Mucosa of stomach (tissue), 1 donor: Measurements from ENCODE around the gene GHRHR.

Experiments used
- H3K27me3 ChIP-seq: one replicate; pipeline ENCODE4 v1.7.0; 2013; ENCODE audit warnings: mild to moderate bottlenecking, low read length; ENCODE audit not compliant: control insufficient read depth, insufficient read depth
- H3K36me3 ChIP-seq: one replicate; pipeline ENCODE4 v1.7.0; 2013; ENCODE audit warnings: low read length; ENCODE audit not compliant: control insufficient read depth, insufficient read depth
- H3K4me1 ChIP-seq: one replicate; pipeline ENCODE4 v1.7.0; 2013; ENCODE audit warnings: mild to moderate bottlenecking, low read length; ENCODE audit not compliant: control insufficient read depth, insufficient read depth
- H3K4me3 ChIP-seq: one replicate; pipeline ENCODE4 v1.7.0; 2013; ENCODE audit warnings: low read length
- H3K9ac ChIP-seq: one replicate; pipeline ENCODE4 v1.7.0; 2013; ENCODE audit warnings: mild to moderate bottlenecking, low read length, moderate library complexity
- H3K9me3 ChIP-seq: one replicate; pipeline ENCODE4 v1.7.0; 2013; ENCODE audit warnings: mild to moderate bottlenecking, low read length, moderate library complexity; ENCODE audit not compliant: control insufficient read depth
- donor health status: Pancreatic carcinoma.

GHRHR gene

GRCh38 chr7:30971840-30972563 lies 8.2 kb downstream of the GHRHR start:
- H3K9ac ChIP-seq, result no peak overlapping the region
- no peaks in the 10 kb centered on the region for H3K9me3 ChIP-seq
- H3K4me1 ChIP-seq, result no peaks in the 10 kb centered on the region
- H3K4me3 ChIP-seq, result no peak overlapping the region
- no peaks in the 10 kb centered on the region for H3K36me3 ChIP-seq
- H3K27me3 ChIP-seq, result no peaks in the 10 kb centered on the region

DNA sequence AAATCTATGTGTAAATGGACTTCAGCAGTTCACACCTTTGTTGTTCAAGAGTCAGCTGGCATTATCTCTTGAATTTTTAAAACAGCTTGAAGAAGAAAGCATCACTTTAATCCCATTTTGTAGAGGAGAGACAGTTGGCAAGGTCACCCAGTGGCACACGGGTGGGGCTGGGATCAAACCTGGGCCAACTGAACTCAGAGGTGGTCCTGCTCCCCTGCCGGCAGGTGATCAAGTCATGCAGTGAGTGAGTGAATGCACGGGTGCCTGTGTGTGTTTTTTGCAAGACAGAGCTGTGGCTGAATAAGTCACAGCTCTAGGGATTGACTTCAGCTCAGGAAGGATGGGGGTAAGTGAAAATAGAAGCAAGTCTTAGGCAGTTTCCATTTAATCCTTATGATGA lies 9.5 kb downstream of the GHRHR start:
- no peak overlapping the region for H3K9ac ChIP-seq
- no peaks in the 10 kb centered on the region for H3K27me3 ChIP-seq
- no peaks in the 10 kb centered on the region for H3K36me3 ChIP-seq
- H3K4me3 ChIP-seq, result no peak overlapping the region
- H3K4me1 ChIP-seq, result no peaks in the 10 kb centered on the region
- no peaks in the 10 kb centered on the region for H3K9me3 ChIP-seq

GRCh38 chr7:30973791-30974604 lies 10.2 kb downstream of the GHRHR start:
- H3K4me1 ChIP-seq, result no peaks in the 10 kb centered on the region

GRCh38 chr7:30974605-30975255 lies 11.0 kb downstream of the GHRHR start:
- Histone ChIP-seq H3K27me3 (no peaks in the 10 kb centered on the region), H3K4me3 (no peak overlapping the region), H3K4me1 (no peaks in the 10 kb centered on the region), H3K9ac (no peak overlapping the region), H3K9me3 (no peaks in the 10 kb centered on the region), H3K36me3 (no peaks in the 10 kb centered on the region)

More at GRCh38 chr7:30973791-30974604, 10.2 kb downstream of the GHRHR start:
- H3K9me3 ChIP-seq, result no peaks in the 10 kb centered on the region
- H3K9ac ChIP-seq, result no peak overlapping the region
- no peaks in the 10 kb centered on the region for H3K27me3 ChIP-seq
- no peaks in the 10 kb centered on the region for H3K36me3 ChIP-seq
- no peak overlapping the region for H3K4me3 ChIP-seq

- no peaks in the 10 kb centered on the region for H3K27me3 ChIP-seq
- H3K4me3 ChIP-seq, result no peak overlapping the region
- no peaks in the 10 kb centered on the region for H3K36me3 ChIP-seq
- no peaks in the 10 kb centered on the region for H3K9me3 ChIP-seq
- H3K9ac ChIP-seq, result no peak overlapping the region
- H3K4me1 ChIP-seq, result no peaks in the 10 kb centered on the region
These were observed 11.6 kb downstream of the GHRHR start for GRCh38 chr7:30975256-30975899.

DNA sequence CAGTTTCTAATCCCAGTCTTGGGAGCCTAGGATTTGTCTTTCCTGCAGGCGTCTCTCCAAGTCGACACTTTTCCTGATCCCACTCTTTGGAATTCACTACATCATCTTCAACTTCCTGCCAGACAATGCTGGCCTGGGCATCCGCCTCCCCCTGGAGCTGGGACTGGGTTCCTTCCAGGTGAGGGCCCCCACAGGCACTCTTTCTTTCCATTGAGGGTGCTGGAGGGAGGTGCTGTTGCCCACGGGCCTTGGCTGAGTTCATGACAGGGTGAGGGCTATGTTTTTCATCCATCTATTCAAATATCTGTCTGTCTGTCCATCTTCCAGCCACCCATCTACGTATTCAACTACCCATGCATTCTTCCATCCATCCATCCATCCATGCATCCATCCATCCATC lies 12.6 kb downstream of the GHRHR start:
- Histone ChIP-seq H3K9ac (no peak overlapping the region), H3K4me1 (no peaks in the 10 kb centered on the region), H3K4me3 (no peak overlapping the region), H3K9me3 (no peaks in the 10 kb centered on the region), H3K36me3 (no peaks in the 10 kb centered on the region), H3K27me3 (no peaks in the 10 kb centered on the region)

DNA sequence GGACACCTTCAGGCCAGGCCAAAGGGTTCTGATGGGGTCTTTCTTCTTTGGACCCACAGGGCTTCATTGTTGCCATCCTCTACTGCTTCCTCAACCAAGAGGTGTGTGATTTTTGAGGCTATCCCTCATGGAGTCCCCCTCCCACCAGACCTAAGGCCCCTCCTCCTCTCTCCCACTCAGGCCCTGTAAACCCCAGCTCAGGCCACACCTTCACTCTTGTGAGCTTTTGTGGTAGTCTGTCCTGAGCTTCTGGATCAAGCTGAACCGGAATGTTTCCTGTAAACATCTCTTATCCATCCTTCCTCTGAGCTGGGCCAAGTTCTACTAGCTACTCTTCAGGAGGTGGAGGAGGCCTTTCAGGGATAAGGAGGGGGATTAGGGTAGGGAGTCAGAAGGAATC lies 13.5 kb downstream of the GHRHR start:
- no peaks in the 10 kb centered on the region for H3K4me1 ChIP-seq
- H3K36me3 ChIP-seq, result no peaks in the 10 kb centered on the region
- no peak overlapping the region for H3K4me3 ChIP-seq
- no peaks in the 10 kb centered on the region for H3K9me3 ChIP-seq
- H3K9ac ChIP-seq, result no peak overlapping the region
- H3K27me3 ChIP-seq, result no peaks in the 10 kb centered on the region

DNA sequence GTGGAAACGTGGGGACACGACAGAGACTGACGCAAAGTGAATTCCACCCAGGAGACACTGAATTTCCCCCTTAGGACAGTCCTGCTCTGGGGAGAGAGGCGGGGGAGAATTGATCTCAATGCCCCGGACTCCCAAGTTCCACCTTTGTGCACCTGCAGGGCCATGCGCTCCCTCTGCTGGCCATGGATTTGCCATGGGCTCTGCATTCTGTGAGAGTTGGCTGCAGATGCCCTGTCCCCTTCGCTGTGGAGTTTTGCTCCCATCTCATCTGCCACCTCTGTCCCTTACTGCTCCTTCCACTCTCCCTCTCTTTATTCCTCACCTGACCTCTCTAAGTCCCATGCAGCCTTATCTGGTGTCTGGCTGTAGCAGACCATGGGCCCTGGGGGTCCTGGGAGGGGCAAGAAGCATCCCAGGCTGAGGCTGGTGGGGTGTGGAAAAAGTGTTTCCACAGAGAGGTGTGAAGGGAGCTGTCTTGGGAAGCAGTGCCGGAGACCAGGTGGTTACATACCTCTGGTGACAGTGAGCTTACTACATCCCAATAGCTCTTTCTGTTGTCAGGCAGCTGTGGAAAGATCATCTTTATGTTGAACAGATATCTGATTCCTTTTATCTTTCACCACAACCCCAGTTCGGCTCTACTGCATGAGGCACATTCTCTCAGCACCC lies 14.3 kb downstream of the GHRHR start:
- Histone ChIP-seq H3K9me3 (no peaks in the 10 kb centered on the region), H3K27me3 (no peaks in the 10 kb centered on the region), H3K4me3 (no peak overlapping the region), H3K4me1 (no peaks in the 10 kb centered on the region), H3K36me3 (no peaks in the 10 kb centered on the region), H3K9ac (no peak overlapping the region)

- peaks cover 5% of the 10 kb centered on the region for H3K27me3 ChIP-seq
- no peaks in the 10 kb centered on the region for H3K36me3 ChIP-seq
- peaks cover 4% of the 10 kb centered on the region for H3K4me1 ChIP-seq
- H3K9ac ChIP-seq, result no peak overlapping the region
- no peaks in the 10 kb centered on the region for H3K9me3 ChIP-seq
- no peak overlapping the region for H3K4me3 ChIP-seq
These were observed 15.3 kb downstream of the GHRHR start for GRCh38 chr7:30979027-30979426.

- H3K4me3 ChIP-seq, result no peak overlapping the region
These were observed 16.4 kb downstream of the GHRHR start for GRCh38 chr7:30980194-30980593.

DNA sequence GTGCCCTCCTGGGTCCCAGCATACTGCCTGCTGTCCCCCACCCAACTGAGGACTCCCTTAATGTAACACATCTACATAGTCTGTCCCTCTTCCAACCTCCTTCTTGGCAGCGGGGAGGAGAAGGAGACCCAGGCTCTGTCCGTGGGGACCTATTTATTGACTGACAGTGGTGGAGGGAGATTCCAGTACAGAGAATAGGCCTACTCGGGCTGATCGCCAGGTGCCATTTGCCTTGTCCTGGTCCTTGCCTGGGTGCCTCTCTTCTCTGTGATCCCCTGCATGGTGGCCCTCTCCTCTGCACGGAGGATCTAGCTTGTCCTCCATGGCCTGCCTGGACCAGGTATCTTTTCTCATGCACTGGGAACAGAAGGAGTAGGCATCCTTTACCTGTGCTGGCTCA lies 17.0 kb downstream of the GHRHR start:
- Histone ChIP-seq H3K4me3 (no peak overlapping the region), H3K9ac (no peak overlapping the region), H3K4me1 (peaks cover 15% of the 10 kb centered on the region), H3K36me3 (no peaks in the 10 kb centered on the region), H3K27me3 (peaks cover 5% of the 10 kb centered on the region), H3K9me3 (no peaks in the 10 kb centered on the region)

More at GRCh38 chr7:30980194-30980593, 16.4 kb downstream of the GHRHR start:
- Histone ChIP-seq H3K9ac (no peak overlapping the region), H3K27me3 (peaks cover 5% of the 10 kb centered on the region), H3K4me1 (peaks cover 12% of the 10 kb centered on the region), H3K9me3 (no peaks in the 10 kb centered on the region), H3K36me3 (no peaks in the 10 kb centered on the region)
